Stromal cell of bone marrow (primary cell): ENCODE results near the gene ELAVL3.
"Not testable (repeated sequence)": the region's sequence is repeated elsewhere in the genome, so short reads cannot be mapped to it uniquely, and the experiment has no call there.

Experiments used
- DNase-seq: peaks from one replicate; pipeline ENCODE4 v3.0.0-alpha.2; 2012; ENCODE audit warnings: low read depth

The ELAVL3 gene

GRCh38 chr19:11458912-11459311, 21.9 kb downstream of the ELAVL3 start:
- not testable (repeated sequence) for DNase-seq

GRCh38 chr19:11458236-11458900, 22.5 kb downstream of the ELAVL3 start:
- no peak for DNase-seq

GRCh38 chr19:11457831-11458230, 23.0 kb downstream of the ELAVL3 start:
- no peak for DNase-seq

GRCh38 chr19:11457115-11457514, 23.7 kb downstream of the ELAVL3 start:
- no peak for DNase-seq

- DNase-seq, result no peak
These were observed 24.2 kb downstream of the ELAVL3 start for GRCh38 chr19:11456659-11457058.

- DNase-seq, result not testable (repeated sequence)
These were observed 25.7 kb downstream of the ELAVL3 start for GRCh38 chr19:11455233-11455554.

GRCh38 chr19:11453468-11454341, 27.1 kb downstream of the ELAVL3 start:
- DNase-seq, result no peak

- no peak for DNase-seq
These were observed 28.1 kb downstream of the ELAVL3 start for GRCh38 chr19:11452620-11453310.

- DNase-seq, result no peak
These were observed 28.8 kb downstream of the ELAVL3 start for GRCh38 chr19:11451871-11452619.

- DNase-seq, result no peak
These were observed 29.4 kb downstream of the ELAVL3 start for GRCh38 chr19:11451327-11451870.

- no peak for DNase-seq
These were observed 30.1 kb downstream of the ELAVL3 start for GRCh38 chr19:11450570-11451326.

GRCh38 chr19:11448923-11449554, 31.8 kb downstream of the ELAVL3 start:
- no peak for DNase-seq

- DNase-seq, result no peak
These were observed 32.4 kb downstream of the ELAVL3 start for GRCh38 chr19:11448410-11448809.

GRCh38 chr19:11447347-11448262, 33.2 kb downstream of the ELAVL3 start:
- no peak for DNase-seq

- DNase-seq, result no peak
These were observed 34.1 kb downstream of the ELAVL3 start for GRCh38 chr19:11446652-11447301.

GRCh38 chr19:11446271-11446651, 34.6 kb downstream of the ELAVL3 start:
- no peak for DNase-seq

- no peak for DNase-seq
These were observed 35.7 kb downstream of the ELAVL3 start for GRCh38 chr19:11445141-11445540.

- DNase-seq, result no peak
These were observed 36.8 kb downstream of the ELAVL3 start for GRCh38 chr19:11444059-11444458.

GRCh38 chr19:11437955-11438354, 42.9 kb downstream of the ELAVL3 start:
- DNase-seq, result no peak
